NOMO-1 treated with DMSO at 0.1 percent for 48 hours (cell line): ENCODE measurements around the gene TMEM120A.
A peak's percentile ranks its signal among the peaks of the same experiment; 100 is the strongest.

Experiments
- DNase-seq: peaks from one replicate; lab custom pipeline; 2025; ENCODE audit not compliant: unreplicated experiment; lab: John Stamatoyannopoulos, UW

TMEM120A gene

GRCh38 chr7:75960372-75960771, 34.0 kb downstream of the TMEM120A start:
- no peak for DNase-seq

- DNase-seq: no peak
These were observed 35.4 kb downstream of the TMEM120A start for GRCh38 chr7:75958802-75959543.

DNA sequence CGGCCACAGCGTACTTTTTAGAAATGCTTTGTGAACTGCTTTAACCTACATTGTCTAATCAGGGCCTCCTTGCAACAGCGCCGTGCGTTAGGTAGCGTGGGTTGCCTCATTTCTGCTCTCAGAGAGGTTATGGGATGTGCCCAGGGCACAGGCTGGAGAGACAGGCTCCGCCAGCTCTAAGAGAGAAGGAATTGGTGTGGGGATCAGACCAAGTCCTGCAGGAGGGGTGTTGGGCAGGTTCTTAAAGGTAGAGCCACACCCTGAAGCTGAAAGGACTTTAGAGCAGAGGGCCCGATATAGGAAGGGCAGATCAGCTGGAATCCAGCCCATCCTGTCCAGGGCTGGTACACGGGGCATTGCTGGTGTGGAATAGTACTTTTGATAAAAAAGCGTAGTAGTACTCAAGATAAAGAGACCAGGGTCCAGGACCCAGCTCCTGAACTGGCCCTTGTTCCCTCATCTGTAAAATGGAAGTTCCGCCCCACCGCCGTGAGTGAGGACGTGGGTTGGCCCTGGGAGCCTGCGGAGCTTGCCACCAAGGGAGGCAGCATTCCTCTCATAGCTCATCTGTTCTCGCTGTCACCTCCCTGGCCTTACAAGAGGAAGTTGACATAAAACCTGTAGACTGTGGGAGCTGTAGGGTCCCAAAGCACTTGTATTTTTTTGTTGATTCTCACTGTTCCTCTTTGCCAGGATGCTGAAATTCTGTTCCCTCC, 37.2 kb downstream of the TMEM120A start:
- no peak for DNase-seq

- no peak for DNase-seq
These were observed 39.0 kb downstream of the TMEM120A start for GRCh38 chr7:75955331-75955955.

DNA sequence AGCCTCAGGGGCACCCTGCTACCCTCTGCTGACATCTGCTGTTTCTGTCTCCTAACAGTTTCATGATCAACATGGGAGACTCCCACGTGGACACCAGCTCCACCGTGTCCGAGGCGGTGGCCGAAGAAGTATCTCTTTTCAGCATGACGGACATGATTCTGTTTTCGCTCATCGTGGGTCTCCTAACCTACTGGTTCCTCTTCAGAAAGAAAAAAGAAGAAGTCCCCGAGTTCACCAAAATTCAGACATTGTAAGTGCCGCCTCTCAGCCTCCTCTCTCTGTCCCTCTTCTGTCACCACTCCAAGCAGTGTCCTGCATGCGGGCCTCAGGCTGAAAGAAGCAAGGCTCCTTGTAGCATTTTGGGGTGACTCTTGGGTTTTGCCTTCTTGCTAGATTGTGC, 40.5 kb downstream of the TMEM120A start:
- DNase-seq: peak; percentile 93

GRCh38 chr7:75953431-75953830, 41.0 kb downstream of the TMEM120A start:
- DNase-seq: no peak

DNA sequence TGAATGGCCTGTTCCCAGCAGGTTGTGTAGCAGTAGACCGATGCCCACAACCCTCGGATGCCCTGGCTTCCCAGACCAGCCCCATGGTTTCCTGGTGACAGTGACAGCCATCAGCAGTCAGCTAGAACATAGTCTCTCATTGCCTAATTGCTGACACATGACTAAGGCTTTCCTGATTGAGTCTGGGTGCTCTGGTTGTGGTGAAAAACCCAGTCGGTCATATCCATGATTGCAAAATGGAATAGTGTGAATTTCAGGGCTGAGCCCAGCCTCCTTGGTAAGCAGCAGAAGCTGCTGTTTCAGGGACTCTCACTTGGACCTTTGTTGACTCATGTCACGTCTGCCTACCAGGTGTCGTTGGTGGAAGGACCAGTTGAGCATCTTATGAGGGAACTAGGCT, 42.9 kb downstream of the TMEM120A start:
- DNase-seq: peak; percentile 99

DNA sequence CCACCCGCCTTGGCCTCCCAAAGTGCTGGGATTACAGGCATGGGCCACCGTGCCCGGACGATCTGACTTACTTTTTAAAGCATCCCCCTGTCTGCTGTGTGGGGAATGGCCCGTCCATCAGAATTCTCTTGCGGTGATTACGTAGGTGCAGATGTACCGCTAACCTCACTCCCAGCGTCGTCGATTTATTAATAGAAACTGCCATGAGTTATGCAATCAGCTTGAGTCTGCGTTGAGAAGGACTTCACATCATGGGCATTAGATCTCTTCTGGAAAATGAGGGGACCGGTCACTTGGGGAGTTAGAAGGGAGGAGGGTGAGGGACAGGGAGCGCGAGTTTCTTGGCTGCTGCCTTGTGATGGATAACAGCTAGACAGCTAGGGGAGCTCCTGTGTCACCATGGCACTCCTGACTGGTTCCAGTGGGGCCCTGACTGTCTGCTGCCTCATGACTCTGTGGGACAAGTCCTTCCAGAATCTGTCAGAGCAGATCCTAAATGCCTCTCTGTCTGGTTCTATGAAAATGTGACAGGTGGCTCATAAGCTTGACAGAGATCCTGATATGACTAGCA, 44.2 kb downstream of the TMEM120A start:
- DNase-seq: peak; percentile 82

DNA sequence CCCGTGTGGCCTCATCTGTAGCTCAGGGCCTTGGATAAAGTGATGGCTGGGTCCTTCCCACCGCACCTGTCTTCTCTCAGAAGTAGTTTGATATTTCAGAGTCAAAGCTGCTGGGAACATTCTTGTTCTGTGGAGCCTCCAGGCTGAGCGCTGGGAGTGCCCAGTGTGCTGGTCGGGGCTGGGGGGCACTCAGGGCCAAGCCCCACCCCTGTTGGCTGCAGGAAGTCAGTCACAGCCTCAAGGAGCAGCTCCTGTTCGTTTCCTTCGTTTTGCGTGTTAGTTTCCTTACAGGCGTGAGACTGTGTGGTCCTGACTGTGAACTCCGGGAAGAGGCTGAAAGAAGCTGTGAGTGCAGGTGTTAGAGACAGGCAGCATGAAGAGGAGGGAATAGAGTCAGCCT, 46.2 kb downstream of the TMEM120A start:
- no peak for DNase-seq

GRCh38 chr7:75946207-75946855, 48.1 kb downstream of the TMEM120A start:
- DNase-seq: no peak

DNA sequence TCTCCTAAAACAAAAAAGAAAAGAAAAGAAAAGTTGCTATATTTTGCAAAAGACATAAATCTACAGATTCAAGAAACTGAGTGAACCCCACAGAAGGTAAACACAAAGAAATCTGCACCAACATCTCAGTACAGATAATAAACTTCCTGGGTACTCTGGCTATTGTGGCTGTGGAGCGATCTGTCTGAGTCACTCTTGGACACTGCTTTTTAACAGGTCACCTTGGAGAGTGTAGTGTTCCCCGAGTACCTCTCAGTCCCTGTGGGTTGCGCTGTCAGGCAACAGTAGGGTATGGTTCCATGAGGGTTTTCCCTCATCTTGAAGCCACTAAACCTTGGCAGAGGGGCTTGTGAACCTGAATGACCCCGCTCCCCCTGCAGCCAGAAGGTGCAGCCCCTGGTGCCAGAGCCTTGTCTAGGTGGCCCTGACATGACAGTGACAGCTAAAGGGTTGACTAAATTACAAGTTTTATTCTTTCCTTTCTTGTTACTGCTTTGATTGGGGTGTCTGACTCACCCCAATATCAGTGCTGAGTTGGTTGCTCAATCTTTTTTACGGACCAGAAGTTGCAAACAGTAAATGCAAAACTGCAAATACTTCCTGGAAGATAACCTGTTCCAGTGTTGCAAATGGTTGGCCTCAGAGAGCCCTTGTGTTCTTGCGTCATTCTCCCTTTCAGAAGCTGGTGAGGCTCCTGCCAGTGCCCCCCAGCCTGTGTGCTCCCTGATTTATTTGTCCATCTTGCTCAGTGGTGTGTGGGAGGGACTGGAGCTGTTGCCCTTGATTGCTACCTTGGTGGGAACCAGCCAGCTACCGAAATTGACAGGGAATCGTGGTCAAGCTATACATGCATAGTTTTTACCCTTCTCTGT, 48.9 kb downstream of the TMEM120A start:
- DNase-seq: peak; percentile 97

GRCh38 chr7:75944507-75944906, 49.9 kb downstream of the TMEM120A start:
- no peak for DNase-seq

- DNase-seq: no peak
These were observed 50.5 kb downstream of the TMEM120A start for GRCh38 chr7:75943864-75944263.

- DNase-seq: no peak
These were observed 55.5 kb downstream of the TMEM120A start for GRCh38 chr7:75938921-75939320.

GRCh38 chr7:75937958-75938786, 56.2 kb downstream of the TMEM120A start:
- no peak for DNase-seq
